ENCODE measurements around the gene SDHAF1. TPM values are rescaled to one million over a fixed set of nuclear protein-coding genes. Genes with fewer than 3 reads are reported as not detected.

Gene SDHAF1
- total RNA-seq (10 to 100 TPM; 14.6 to 34.8 (median 16.3) TPM), polyA plus RNA-seq (10 to 100 TPM; 26.5 to 35.6 (median 33.6) TPM)
- long read RNA-seq, donor 1, transcript SDHAF1-201 (1 exons, 1,117 nt), result major isoform, 11 of 11 reads
- long read RNA-seq, donor 1, partial matches to known transcripts, result 0 of 11 reads
- long read RNA-seq, donor 1, other reads (novel, unspliced or antisense), result 0 of 11 reads
- long read RNA-seq, donor 2, transcript SDHAF1-201 (1 exons, 1,117 nt), result major isoform, 17 of 17 reads
- long read RNA-seq, donor 2, partial matches to known transcripts, result 0 of 17 reads
- long read RNA-seq, donor 2, other reads (novel, unspliced or antisense), result 0 of 17 reads

DNA sequence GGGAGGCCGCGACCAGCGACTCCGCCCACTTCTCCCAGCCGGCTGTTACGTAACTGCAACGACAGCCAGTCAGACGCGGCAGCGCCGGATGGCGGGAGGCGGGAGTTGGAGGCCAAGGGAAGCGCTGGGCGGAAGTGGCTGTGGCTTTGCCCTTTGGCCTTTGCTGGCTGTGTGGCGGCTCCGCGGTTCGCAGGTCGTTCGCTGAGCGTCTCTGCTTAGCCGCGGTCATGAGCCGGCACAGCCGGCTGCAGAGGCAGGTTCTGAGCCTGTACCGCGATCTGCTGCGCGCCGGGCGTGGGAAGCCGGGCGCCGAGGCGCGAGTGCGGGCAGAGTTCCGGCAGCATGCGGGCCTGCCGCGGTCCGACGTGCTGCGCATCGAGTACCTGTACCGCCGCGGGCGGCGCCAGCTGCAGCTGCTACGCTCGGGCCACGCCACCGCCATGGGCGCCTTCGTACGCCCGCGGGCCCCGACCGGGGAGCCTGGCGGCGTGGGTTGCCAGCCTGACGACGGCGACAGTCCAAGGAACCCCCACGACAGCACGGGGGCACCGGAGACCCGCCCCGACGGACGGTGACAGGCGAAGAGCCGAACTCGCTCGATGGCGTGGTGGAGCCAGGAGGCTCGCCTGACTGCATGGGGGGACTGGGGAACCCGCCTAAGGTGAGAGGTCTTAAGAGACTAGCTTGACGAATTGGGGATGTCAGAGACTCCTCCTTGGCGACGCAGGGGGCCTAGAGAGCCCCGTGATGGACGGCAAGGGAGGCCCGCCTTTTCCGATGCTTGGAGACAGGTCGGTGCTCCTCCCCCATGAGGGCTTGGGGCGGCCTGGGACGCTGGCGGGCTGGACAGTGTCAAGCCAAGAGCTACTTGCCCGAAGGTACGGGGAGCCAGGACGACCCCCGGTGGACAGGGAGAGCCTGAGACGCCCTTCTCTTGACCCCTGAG is at the start of gene SDHAF1:
Gene SDHAF1, plus strand, starts transcription at position 141 of the 946 bp plus-strand sequence. Its CDS starts 87 bp downstream, at position 228.
- 0 to 1% (median 1%) methylated on average over 36 to 97 of the region's 97 CpGs for WGBS, 5 donors
- TF ChIP-seq POLR2AphosphoS5 (IDR thresholded peaks at IDR 0.05) (peak; percentile 98), POLR2A (IDR thresholded peaks at IDR 0.05) (peak in 2 of 3 donors; percentile 33 to 70)
- TF ChIP-seq, protein P1, sequence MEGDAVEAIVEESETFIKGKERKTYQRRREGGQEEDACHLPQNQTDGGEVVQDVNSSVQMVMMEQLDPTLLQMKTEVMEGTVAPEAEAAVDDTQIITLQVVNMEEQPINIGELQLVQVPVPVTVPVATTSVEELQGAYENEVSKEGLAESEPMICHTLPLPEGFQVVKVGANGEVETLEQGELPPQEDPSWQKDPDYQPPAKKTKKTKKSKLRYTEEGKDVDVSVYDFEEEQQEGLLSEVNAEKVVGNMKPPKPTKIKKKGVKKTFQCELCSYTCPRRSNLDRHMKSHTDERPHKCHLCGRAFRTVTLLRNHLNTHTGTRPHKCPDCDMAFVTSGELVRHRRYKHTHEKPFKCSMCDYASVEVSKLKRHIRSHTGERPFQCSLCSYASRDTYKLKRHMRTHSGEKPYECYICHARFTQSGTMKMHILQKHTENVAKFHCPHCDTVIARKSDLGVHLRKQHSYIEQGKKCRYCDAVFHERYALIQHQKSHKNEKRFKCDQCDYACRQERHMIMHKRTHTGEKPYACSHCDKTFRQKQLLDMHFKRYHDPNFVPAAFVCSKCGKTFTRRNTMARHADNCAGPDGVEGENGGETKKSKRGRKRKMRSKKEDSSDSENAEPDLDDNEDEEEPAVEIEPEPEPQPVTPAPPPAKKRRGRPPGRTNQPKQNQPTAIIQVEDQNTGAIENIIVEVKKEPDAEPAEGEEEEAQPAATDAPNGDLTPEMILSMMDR (IDR thresholded peaks at IDR 0.05 in 8 of 11, conservative IDR thresholded peaks at IDR 0.05 in 3 of 11), result peak in 3 of 11 experiments; percentile 29 to 48 (median 43)
- intact Hi-C loops (cut with DNase I; ENCODE audit: low total_unique reads), result no loop called here
- Histone ChIP-seq H3K4me1 (peaks cover 16 to 63% (median 39%) of the 10 kb centered on the region in 6 donors), H3K36me3 (peaks cover 0 to 22% (median 9%) of the 10 kb centered on the region in 6 donors), H3K9me3 (no peaks in the 10 kb centered on the region), H3K27me3 (replicated peaks in 1 of 7) (no peaks in the 10 kb centered on the region), H3K27ac (peak within 1 kb of the TSS; percentile 79 to 93 (median 90)), H3K4me3 (peak within 1 kb of the TSS; percentile 81 to 99 (median 92))
- peak; percentile 100 for DNase-seq

- WGBS, 5 donors, result 60 to 93% (median 92%) methylated on average over 4 of the region's 4 CpGs
- intact Hi-C loops (cut with DNase I; ENCODE audit: low total_unique reads), result no loop called here
- H3K4me1 ChIP-seq, result peaks cover 0 to 5% (median 1%) of the 10 kb centered on the region in 6 donors
- no peak overlapping the region for H3K4me3 ChIP-seq
- TF ChIP-seq POLR2A (IDR thresholded peaks at IDR 0.05) (no peak), POLR2AphosphoS5 (IDR thresholded peaks at IDR 0.05) (no peak)
- TF ChIP-seq, protein P1 (IDR thresholded peaks at IDR 0.05 in 8 of 11, conservative IDR thresholded peaks at IDR 0.05 in 3 of 11), result no peak
- H3K9me3 ChIP-seq, result no peaks in the 10 kb centered on the region
- no peak overlapping the region for H3K27ac ChIP-seq
- peaks cover 0 to 39% (median 6%) of the 10 kb centered on the region in 6 donors for H3K36me3 ChIP-seq
- no peak for DNase-seq
- H3K27me3 ChIP-seq (replicated peaks in 1 of 7), result no peaks in the 10 kb centered on the region
Measured at GRCh38 chr19:35946203-35946602, 48.8 kb upstream of the SDHAF1 start.

DNA sequence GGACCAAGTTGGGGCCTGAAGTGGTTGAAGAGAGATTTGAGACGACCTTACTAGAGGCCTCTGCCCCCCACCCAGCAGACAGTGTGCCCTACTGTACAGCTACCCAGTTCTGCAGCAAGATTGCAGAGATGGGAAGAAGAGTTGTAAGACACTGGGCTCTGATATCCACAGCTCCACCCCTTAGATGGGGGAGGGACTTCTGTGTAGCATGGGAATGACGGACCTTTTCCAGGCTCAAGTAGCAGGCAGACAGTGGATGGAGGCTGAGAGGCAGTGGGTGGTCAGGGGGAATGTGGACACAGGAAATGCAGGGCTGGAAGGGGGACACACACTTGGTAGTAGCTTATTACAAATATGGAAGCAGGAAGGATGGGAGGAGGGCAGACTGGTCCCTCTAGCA is 45.9 kb upstream of the SDHAF1 start:
- no peak for DNase-seq
- intact Hi-C loops (cut with DNase I; ENCODE audit: low total_unique reads), result no loop called here
- no peak overlapping the region for H3K4me3 ChIP-seq
- 32 to 81% (median 54%) methylated on average over 2 of the region's 2 CpGs for WGBS, 5 donors
- TF ChIP-seq, protein P1 (IDR thresholded peaks at IDR 0.05 in 8 of 11, conservative IDR thresholded peaks at IDR 0.05 in 3 of 11), result no peak
- TF ChIP-seq POLR2AphosphoS5 (IDR thresholded peaks at IDR 0.05) (no peak), POLR2A (IDR thresholded peaks at IDR 0.05) (no peak)
- peaks cover 0 to 25% (median 12%) of the 10 kb centered on the region in 6 donors for H3K4me1 ChIP-seq
- H3K9me3 ChIP-seq, result no peaks in the 10 kb centered on the region
- H3K27ac ChIP-seq, result peak overlapping the region in 1 of 8 donors; percentile 36
- H3K36me3 ChIP-seq, result peaks cover 0 to 12% (median 6%) of the 10 kb centered on the region in 6 donors
- no peaks in the 10 kb centered on the region for H3K27me3 ChIP-seq (replicated peaks in 1 of 7)

Data from spleen (tissue), 13 donors.